COLO668 (cell line): ENCODE results near the gene EBLN1.

Experiments
- DNase-seq: peaks from one replicate; lab custom pipeline; 2025; ENCODE audit not compliant: unreplicated experiment; lab: John Stamatoyannopoulos, UW

Gene EBLN1

GRCh38 chr10:22217842-22218241 lies at the start of gene EBLN1:
Gene EBLN1 (minus strand): TSS chr10:22218015. CDS start chr10:22209983, 8,032 bp downstream.
- no peak for DNase-seq

- DNase-seq, result no peak
Observed at GRCh38 chr10:22265839-22266537, 48.2 kb upstream of the EBLN1 start.

- DNase-seq, result no peak
Observed at GRCh38 chr10:22263106-22263505, 45.3 kb upstream of the EBLN1 start.

- DNase-seq, result no peak
Observed at GRCh38 chr10:22259280-22259679, 41.5 kb upstream of the EBLN1 start.

GRCh38 chr10:22258471-22258870 lies 40.7 kb upstream of the EBLN1 start:
- no peak for DNase-seq

- DNase-seq, result peak; percentile 53
Observed at GRCh38 chr10:22253580-22253882, 35.7 kb upstream of the EBLN1 start.

- DNase-seq, result peak; percentile 53
Observed at GRCh38 chr10:22252801-22253579, 35.2 kb upstream of the EBLN1 start.

- DNase-seq, result peak; percentile 55
Observed at GRCh38 chr10:22252224-22252800, 34.5 kb upstream of the EBLN1 start.

- peak; percentile 60 for DNase-seq
Observed at GRCh38 chr10:22251751-22252223, 34.0 kb upstream of the EBLN1 start.

- DNase-seq, result no peak
Observed at GRCh38 chr10:22250897-22251660, 33.3 kb upstream of the EBLN1 start.

- DNase-seq, result no peak
Observed at GRCh38 chr10:22247636-22248035, 29.8 kb upstream of the EBLN1 start.

GRCh38 chr10:22246680-22247391 lies 29.0 kb upstream of the EBLN1 start:
- no peak for DNase-seq

- no peak for DNase-seq
Observed at GRCh38 chr10:22245567-22245966, 27.8 kb upstream of the EBLN1 start.

GRCh38 chr10:22244855-22245254 lies 27.0 kb upstream of the EBLN1 start:
- DNase-seq, result no peak

- DNase-seq, result no peak
Observed at GRCh38 chr10:22244001-22244400, 26.2 kb upstream of the EBLN1 start.

GRCh38 chr10:22243321-22243720 lies 25.5 kb upstream of the EBLN1 start:
- no peak for DNase-seq

GRCh38 chr10:22231260-22231659 lies 13.4 kb upstream of the EBLN1 start:
- no peak for DNase-seq

GRCh38 chr10:22230158-22230833 lies 12.5 kb upstream of the EBLN1 start:
- no peak for DNase-seq

GRCh38 chr10:22229802-22230157 lies 12.0 kb upstream of the EBLN1 start:
- DNase-seq, result no peak
